Neural cell (in vitro differentiated cells): Measurements from ENCODE around the gene ARPC1B.

Source experiments
- CTCF ChIP-seq: fragments of 450-650 bp; IDR thresholded peaks from 2 replicates; pipeline ENCODE4 v1.5.1; 2014; ENCODE audit warnings: antibody characterized with exemption, mild to moderate bottlenecking, moderate library complexity; ENCODE audit not compliant: poor library complexity, severe bottlenecking
- EP300 ChIP-seq: fragments of 450-650 bp; conservative IDR thresholded peaks from 2 replicates; pipeline ENCODE4 v1.6.1; 2014; ENCODE audit warnings: antibody characterized with exemption, mild to moderate bottlenecking, moderate library complexity; ENCODE audit not compliant: poor library complexity, severe bottlenecking
- EZH2 ChIP-seq: fragments of 200-600, 300-800 bp; shearing (Covaris generic), sonication (generic); IDR thresholded peaks from 2 replicates; pipeline ENCODE4 v1.6.1; 2014; ENCODE audit warnings: antibody characterized with exemption, low read length, borderline replicate concordance, mild to moderate bottlenecking; ENCODE audit not compliant: insufficient read depth, poor library complexity, severe bottlenecking
- MXI1 ChIP-seq: fragments of 450-650 bp; conservative IDR thresholded peaks from 2 replicates; pipeline ENCODE4 v1.6.1; 2014; ENCODE audit warnings: antibody characterized with exemption, mild to moderate bottlenecking; ENCODE audit not compliant: poor library complexity, severe bottlenecking
- POLR2AphosphoS5 ChIP-seq: IDR thresholded peaks from 2 replicates; pipeline ENCODE4 v1.6.1; 2012
- RAD21 ChIP-seq: fragments of 450-650 bp; conservative IDR thresholded peaks from 2 replicates; pipeline ENCODE4 v1.6.1; 2014; ENCODE audit warnings: antibody characterized with exemption, mild to moderate bottlenecking, moderate library complexity
- REST ChIP-seq: IDR thresholded peaks from 2 replicates; pipeline ENCODE4 v1.6.1; 2012; ENCODE audit warnings: borderline replicate concordance
- SMC3 ChIP-seq: fragments of 450-650 bp; conservative IDR thresholded peaks from 2 replicates; pipeline ENCODE4 v1.6.1; 2014; ENCODE audit warnings: antibody characterized with exemption, mild to moderate bottlenecking, moderate library complexity; ENCODE audit not compliant: poor library complexity
- TAF1 ChIP-seq: IDR thresholded peaks from 2 replicates; pipeline ENCODE4 v1.6.1; 2012; ENCODE audit warnings: low read depth

GRCh38 chr7:99410635-99411034 lies 36.1 kb downstream of the ARPC1B start:
- TF ChIP-seq CTCF (no peak), EZH2 (no peak), POLR2AphosphoS5 (no peak), EP300 (no peak), RAD21 (no peak), TAF1 (no peak), MXI1 (no peak), REST (no peak), SMC3 (no peak)
